HG03175 (cell line): ENCODE measurements around the gene KLF4.
A peak's percentile ranks its signal among the peaks of the same experiment; 100 is the strongest.

Experiments
- ATAC-seq: cut with Tn5 transposase; IDR thresholded peaks from one replicate; pipeline ENCODE4 v1.9.1; 2021; ENCODE audit warnings: mild to moderate bottlenecking, moderate library complexity; ENCODE audit not compliant: unreplicated experiment

KLF4 gene

GRCh38 chr9:107488375-107489143, 1.0 kb downstream of the KLF4 start:
- no peak for ATAC-seq

GRCh38 chr9:107487521-107488374, 1.8 kb downstream of the KLF4 start:
- ATAC-seq: no peak

GRCh38 chr9:107486674-107487520, 2.7 kb downstream of the KLF4 start:
- ATAC-seq: no peak

GRCh38 chr9:107485458-107486043, 4.0 kb downstream of the KLF4 start:
- ATAC-seq: no peak

- ATAC-seq: peak; percentile 47
These were observed 5.3 kb downstream of the KLF4 start for GRCh38 chr9:107484117-107484723.

- ATAC-seq: no peak
These were observed 5.9 kb downstream of the KLF4 start for GRCh38 chr9:107483666-107484065.

- no peak for ATAC-seq
These were observed 8.5 kb downstream of the KLF4 start for GRCh38 chr9:107481035-107481434.

- no peak for ATAC-seq
These were observed 9.2 kb downstream of the KLF4 start for GRCh38 chr9:107480386-107480789.

- ATAC-seq: no peak
These were observed 10.8 kb downstream of the KLF4 start for GRCh38 chr9:107478805-107479204.

GRCh38 chr9:107474124-107474523, 15.4 kb downstream of the KLF4 start:
- no peak for ATAC-seq

GRCh38 chr9:107472581-107473340, 16.8 kb downstream of the KLF4 start:
- ATAC-seq: no peak

- no peak for ATAC-seq
These were observed 18.0 kb downstream of the KLF4 start for GRCh38 chr9:107471552-107471951.

- ATAC-seq: no peak
These were observed 22.2 kb downstream of the KLF4 start for GRCh38 chr9:107467416-107467815.

GRCh38 chr9:107466826-107467225, 22.7 kb downstream of the KLF4 start:
- ATAC-seq: no peak

GRCh38 chr9:107465467-107466451, 23.8 kb downstream of the KLF4 start:
- peak; percentile 69 for ATAC-seq

GRCh38 chr9:107464516-107464915, 25.1 kb downstream of the KLF4 start:
- ATAC-seq: no peak

- ATAC-seq: no peak
These were observed 26.9 kb downstream of the KLF4 start for GRCh38 chr9:107462691-107463090.
